GM21423 (cell line): Measurements from ENCODE around the gene MYO1D.

Experiments
- ATAC-seq: cut with Tn5 transposase; IDR thresholded peaks from one replicate; pipeline ENCODE4 v1.9.1; 2021; ENCODE audit warnings: mild to moderate bottlenecking, moderate library complexity; ENCODE audit not compliant: unreplicated experiment

Gene MYO1D

DNA sequence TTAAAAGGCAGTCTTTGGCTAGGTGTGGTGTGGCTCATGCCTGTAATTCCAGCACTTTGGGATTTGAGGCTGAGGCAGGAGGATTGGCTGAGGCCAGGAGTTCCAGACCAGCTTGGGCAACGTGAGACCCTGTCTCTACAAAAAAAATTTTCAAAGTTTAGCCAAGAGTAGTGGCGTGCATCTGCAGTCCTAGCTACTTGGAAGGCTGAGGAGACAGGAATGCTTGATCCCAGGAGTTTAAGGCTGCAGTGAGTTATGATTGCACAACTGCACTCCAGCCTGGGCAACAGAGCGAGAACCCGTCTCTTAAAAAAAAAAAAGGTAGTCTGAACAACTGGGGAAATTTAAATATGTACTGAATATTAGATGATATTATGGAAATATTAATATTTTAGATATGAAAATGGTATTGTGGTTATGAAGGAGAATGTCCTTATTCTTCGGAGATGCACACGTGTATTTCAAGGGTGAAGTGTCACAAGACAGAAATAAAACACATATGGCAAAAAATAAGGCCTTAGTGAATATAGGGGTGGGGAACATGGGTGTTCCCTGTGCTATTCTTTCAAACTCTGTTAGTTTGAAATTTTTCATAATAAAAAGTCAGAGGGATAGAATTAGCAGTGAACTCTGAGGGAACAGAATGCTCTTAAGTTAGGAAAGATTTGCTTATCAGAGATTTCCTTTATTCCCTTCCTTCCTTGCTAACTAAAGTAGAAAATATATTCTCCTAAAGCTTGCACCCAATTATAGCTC, 245.4 kb downstream of the MYO1D start:
- ATAC-seq = no peak

DNA sequence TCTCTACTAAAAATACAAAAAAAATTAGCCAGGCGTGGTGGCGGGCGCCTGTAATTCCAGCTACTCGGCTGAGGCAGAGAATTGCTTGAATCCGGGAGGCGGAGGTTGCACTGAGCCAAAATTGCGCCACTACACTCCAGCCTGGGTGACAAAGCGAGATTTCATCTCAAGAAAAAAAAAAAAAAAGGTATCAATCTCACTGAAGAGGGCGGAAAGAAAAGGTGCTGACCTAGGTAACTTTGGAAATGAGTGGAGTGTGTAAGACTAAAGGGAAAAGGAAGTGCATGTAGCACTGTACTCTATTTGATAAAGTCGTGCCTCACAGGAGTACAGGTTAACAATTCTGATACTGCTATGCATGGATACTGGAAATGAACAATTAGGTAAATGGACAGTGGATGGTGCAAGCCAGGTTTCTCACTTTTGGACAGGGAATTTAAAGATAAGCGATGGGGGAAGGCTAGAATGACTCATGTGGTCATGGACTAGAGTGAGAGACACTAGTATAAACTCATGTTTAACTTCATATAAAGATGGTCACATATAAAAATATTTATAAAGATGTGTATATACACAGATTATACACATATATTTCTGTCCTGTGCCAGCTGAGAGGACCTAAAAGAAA, 247.2 kb downstream of the MYO1D start:
- no peak for ATAC-seq

DNA sequence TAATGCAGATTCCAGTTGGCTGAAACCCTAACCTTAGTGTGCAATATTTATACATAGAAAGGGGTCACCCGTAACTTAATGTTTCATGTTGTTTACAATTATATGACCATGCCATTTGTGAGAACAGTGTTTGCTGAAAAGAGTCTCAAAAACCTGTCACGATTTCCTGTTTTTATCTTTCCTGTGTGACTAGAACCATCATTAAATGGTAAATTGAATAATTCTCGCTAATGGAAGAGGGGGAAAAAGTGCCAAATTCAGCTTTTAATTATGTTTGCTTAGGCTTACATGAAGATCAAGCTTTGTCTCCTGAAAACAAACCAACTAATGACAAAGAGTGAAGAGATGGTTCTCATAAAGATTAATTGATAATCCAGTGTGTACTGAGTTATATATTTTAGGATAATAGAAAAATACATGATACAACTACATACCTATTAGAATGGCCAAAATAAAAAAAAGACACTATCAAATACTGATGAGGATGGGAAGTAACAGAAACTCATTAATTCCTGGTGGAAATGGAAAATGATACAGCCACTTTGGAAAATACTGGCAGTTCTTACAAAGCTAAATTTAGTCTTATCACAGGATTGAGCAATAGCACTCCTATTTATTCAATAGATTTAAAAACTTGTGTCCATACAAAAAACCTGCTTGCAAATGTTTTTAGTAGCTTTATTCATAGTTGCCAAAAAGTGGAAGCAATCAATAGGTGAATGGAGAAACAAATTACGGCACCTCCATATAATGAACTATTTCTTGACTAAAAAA, 248.5 kb downstream of the MYO1D start:
- ATAC-seq = no peak

DNA sequence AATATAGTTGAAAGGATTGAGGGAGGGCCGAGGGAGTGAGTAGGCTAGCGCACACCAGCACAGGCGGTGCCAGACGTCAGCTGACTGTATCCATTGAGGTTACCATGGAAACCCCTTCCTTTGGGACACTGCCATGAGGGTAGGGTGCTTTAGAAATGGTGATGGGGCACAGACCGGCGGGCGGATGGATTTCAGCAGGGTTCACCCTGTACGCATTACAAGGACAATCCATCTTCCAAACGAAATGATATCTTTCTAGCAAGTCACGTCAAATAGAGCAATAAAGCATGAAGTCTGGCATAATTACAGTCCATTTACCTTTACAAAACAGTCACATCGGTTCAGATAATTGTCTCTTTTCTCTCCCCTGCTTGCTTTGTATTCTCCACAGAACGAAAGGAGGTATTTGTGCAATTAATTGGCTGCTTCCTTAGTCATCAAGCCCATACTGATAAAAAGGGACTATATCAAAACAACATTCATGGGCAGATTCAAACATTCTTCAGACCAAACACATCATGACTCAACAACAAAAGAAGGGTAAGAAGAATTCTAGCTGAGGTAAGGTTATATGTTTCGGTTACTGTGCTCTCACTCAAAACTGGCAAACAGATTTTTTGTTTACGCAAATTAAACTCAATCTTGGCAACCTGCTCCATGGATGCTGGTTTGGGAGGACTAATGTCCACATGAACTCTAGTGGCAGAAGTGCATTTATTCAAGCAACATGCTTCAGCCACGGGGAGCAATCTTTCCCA, 249.5 kb downstream of the MYO1D start:
- ATAC-seq = no peak

DNA sequence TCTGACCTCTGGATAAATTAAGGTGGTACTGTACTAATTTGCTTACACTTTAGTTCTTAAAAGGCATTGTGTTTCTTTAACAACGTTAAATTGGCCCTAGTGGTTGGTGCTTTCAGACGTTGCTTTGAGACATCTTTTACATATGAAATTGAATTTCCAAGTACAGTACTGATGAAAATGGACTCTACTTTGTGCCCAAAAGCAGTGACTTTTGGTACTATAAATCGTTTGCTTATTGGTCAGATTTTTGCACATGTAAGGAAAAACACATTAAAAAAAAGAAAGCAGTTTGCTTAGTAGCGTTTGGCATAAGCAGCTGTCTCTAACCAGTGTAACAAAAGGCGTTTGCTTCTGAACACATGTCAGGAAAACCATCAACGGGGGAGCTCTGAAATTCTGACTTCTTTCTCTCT, 250.5 kb downstream of the MYO1D start:
- no peak for ATAC-seq

DNA sequence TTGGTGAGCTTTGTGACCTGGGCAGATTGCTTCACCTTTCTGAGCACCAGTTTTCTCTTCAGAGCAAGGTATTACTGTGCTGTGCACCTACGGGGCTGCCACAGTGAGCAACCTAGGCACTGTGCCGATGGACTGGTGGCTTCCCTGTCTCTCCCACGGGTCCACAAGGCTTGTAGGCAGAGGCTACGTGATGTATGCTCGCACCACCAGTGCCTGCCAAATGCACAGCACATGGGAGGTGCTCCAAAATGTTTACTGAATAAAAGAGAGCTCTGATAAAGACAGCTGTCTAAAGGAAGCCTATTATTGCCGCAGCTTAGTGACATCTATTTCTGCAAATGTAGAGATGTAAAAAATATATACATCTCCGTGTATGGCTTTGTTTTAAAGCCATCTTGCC, 251.0 kb downstream of the MYO1D start:
- no peak for ATAC-seq

DNA sequence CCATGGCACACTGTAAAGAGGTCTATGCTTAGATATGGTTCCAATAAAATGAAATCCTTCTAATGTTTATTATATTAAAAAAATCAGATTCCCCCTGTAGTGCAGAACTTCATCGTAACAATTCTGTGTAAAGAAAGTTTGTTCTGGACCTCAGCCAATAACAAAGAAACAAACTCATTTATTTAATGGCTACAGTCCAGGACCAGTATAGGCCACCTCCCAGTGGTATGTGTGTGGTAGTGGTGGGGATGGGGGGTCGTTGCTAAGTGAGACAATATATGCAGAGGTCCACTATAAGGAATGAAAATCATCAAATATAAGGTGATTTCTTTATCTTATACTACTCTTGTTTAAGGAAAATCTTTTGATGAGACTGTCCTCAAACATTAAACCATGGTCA, 253.7 kb downstream of the MYO1D start:
- no peak for ATAC-seq

DNA sequence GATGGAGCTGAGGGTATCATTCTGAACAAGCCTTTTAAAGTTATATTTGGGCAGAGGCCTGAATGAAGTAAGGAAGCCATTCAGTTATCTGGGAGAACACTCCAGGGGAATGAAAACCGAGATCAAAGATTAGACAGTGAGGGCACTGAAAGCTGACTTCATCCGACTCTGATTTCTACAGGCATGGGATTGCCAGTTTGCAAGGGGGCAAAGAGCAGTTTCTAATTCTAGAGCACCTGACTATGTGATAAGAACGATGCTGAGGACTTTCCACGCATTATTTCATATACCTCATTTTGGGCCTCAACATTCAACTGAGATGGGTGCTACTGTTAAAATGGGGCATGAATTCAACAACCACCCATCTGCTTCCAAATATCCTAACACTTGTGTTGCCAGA, 254.4 kb downstream of the MYO1D start:
- no peak for ATAC-seq

DNA sequence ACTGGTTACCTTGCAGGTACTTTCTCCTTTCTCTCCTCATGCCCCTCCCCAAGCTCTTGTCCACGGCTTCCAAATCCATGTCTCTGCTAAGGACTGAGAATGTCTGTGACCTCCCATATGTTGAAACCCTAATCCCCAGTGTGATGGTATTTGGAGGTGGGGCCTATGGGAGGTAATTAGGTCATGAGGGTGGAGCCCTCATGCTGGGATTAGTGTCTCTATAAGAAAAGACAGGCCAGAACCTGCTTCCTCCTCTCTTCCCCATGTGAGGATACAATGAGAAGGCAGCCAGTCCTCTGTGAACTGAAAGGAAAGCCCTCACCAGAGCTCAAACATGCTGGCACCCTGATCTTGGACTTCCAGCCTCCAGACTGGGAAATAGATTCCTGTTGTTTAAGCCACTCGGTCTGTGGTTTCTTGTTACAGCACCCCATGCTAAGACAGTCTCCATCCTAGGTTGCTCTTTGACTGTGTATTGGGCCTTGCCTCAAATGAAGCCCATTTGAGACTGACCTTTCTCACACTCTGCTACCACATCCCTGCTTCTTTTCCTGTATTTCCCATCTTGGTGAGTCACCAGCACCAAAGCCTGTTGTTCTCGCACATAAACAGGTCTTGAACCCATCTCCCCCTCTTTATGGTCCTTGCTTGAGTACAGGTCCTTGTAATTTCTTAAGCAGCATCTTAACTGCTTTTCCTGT, 255.2 kb downstream of the MYO1D start:
- ATAC-seq = no peak

DNA sequence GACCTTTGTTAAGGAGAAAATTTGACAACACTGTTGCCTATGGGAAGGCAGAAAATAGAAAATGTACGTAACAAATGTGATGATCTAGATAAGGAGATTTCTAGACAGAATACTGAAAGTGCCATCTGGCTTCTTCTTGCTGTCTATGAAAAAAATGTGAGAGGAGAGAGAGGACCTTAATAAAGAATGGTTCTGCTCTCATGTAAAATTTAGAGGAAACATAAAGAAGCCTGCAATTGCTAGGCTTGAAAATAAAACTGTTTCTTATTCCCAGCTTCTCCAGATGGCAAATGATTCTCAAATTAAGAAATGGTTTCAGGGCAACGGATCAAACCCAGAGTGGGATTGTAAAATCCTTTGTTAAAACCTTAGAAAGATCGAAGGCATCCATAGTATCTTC, 261.6 kb downstream of the MYO1D start:
- no peak for ATAC-seq

DNA sequence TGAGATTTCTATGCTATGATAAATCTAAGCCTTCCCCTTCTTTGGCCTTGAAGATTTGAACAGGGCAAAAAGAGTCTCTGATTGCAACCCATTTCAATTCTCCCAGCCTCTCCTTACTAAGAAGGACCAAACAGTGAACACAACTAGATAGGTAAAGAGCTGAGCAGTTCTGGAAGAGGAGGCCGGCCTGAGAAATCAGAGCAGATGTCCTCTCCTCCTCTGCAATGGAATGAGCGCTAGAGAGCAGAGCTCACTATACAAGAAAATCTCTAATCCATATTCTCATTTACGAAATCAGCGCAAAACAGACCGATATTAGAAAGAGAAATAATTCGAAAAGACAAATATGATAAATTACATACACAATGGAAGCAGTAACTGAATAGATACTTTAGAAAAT, 266.0 kb downstream of the MYO1D start:
- ATAC-seq = no peak

DNA sequence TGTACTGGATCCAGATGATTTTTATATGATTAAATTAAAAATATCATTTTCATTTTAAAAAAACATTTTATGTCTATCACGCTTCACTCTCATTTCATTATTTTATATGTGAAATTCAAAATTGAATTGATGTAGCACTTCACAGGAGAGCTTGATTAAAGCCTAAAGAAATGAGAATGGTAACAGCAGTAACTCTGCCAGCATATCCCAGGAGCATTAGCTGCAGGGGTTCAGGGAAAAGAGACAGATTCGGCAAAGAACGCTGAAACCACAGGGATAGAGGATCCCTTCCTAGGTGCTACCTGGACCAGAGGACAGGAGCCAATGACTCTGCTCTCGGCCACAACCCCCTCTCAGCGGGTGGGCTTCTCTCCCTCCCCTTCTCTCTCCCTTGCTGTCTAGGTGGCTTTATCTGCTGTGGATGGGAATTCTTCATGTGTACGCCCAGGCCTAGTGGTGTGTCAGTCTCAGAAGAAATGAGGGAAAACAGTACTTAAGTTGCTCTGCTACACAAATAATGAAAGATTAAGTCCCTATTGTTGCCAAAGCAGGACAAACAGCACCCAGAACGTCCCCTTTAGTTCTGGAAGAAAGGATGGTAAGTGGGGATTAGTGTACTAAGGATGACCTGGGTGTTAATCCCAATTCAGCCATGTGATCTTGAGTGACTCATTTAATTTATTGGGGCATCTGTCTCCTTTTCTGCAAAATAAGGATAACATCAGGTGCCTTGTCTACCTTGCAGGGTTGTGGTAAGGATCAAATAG, 266.9 kb downstream of the MYO1D start:
- ATAC-seq = no peak

DNA sequence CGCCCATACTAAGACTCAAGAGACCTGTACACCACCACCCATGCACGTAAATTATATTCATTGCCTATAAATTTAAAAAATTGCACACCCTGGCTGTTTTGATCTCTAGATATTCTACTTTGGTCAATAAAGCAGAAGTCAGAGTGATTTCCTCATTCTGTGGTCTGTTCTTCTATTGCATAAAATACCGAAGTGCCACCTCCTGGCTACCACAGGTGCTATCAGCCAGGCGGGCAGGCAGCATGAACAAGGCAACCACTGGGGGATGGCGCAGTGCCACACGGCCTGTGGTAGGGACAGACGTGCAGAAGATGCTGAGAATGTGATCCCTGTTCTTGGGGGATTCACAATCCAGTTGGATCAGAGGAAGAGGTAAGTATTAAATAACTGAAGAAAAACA, 267.8 kb downstream of the MYO1D start:
- peak; percentile 81 for ATAC-seq

DNA sequence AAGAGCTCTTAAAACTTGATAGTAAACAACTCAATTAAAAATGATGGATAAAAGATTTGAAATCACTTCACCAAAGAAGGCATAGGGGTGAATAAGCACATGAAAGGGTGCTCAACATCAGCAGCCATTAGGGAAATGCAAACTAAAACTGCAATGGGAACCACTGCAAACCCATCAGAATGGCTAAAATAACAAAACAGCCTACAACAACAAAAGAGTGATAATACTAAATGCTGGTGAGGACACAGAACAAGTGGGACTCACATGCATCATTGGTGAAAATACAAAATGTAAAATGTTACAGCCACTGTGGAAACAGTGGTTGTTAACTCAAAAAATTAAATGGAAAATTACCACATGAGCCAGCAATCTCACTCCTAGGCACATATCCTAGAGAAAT, 268.7 kb downstream of the MYO1D start:
- ATAC-seq = no peak

DNA sequence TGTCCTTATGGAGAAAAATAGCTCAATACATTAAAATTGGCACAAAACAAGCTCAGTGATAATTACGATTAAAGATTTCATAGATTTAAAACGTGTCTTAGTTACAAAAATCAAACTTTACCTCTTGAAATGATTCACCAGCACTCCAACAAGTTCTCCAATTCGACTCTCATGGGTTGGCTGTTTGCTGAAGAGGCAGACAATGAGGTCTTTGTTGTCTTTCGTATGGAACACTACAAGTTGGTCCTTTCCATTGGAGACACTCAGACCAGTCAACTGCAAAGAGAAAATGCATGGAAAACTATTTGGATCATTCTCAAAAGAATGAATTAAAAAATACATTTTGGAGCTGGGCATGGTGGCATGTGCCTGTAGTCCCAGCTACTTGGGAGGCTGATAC, 272.0 kb downstream of the MYO1D start:
- no peak for ATAC-seq

DNA sequence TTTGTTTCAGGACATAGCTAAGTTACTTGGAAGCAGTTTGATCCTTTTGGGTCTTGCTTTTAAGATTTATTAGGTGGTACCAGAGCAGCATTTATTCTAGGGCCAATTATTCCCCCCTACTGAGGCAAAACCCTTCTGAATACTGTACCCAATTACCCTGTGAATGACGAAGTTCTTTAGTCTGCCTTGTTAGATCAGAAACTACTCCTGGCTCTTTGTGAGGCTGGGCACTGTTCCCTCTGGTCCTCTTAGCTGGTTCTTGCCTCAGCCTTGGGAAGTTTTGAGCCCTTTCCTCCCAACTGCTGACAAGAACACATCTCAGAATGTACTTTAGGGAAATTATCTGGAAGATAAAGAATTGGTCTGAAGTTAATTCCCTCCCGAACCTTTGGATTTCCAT, 274.5 kb downstream of the MYO1D start:
- no peak for ATAC-seq

DNA sequence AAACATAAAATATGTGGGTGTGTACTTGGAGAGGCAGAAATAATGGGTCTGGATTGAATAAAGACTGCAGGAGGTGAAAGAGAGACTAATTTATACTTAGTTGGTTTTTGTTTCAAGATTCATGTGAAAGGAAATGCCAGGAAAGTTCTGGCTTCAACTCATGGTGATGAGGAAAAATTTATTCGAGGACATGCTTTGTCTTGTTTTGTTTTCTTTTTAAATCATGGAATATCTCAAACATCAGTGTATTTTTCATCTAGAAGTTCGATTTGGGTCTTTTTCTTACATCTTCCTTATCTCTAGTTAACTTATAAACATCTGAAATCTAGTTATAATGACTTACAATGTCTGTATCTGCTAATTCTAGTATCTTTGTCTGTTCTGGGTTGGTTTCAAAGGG, 275.1 kb downstream of the MYO1D start:
- ATAC-seq = no peak

DNA sequence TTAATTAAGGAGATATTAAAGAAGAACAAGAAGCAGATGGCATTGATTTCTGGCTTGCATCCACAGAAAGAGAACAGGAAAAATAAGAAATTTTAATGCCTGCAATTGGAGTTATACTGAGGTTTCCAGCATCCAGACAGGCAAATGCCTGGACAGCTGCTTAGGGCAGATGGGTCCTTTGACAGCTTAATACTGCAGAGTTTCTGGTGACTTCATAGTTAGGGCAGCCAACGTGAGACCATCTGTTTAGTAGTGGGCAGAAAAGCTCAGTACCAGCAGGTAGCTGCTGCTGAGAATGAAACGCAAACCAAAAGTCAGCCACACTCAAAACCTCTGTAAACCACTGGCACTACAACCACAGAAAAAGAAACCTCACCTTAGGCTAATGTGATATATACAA, 280.3 kb downstream of the MYO1D start:
- ATAC-seq = peak; percentile 70

DNA sequence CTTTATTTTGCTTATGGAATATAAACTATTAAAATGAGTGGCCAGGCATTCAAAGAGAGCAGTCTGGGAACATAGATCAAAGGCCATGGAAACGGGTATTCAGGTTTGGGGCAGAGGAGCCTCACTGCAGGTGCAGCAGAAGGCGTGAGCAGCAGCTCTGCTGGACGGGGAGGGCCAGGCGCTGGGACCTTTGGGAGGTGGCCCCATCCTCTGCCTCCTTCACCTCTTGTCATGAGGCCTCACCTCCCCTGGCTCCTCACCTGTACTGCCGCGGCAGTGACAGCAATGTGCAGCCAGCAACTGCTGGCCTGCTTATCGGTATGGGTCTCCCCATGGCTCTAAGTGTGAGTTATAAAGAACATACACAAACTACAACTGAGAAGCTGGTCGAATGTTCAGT, 280.7 kb downstream of the MYO1D start:
- no peak for ATAC-seq

DNA sequence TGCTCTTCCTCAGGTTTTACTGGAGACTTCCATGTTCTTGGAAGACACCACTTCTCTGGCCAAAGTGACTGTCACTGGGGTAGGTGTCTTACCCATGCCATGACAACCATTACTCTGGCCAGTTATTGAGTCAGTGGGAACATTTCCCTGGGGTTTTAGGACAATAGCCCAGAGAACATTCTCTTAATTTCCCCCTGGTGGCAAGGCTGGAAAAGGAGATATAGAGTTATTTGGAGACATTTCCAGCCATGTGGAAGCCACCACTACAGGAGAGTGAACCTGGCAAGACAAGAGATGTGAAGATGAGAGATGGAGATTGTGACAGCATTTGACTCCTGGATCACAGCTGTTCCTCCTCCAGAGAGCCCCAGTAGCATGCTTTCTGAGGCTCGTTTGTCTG, 283.9 kb downstream of the MYO1D start:
- no peak for ATAC-seq
